ENCODE measurements around the gene ARRDC5.
"Not testable (repeated sequence)": the region's sequence is repeated elsewhere in the genome, so short reads cannot be mapped to it uniquely, and the experiment has no call there.

The ARRDC5 gene

DNA sequence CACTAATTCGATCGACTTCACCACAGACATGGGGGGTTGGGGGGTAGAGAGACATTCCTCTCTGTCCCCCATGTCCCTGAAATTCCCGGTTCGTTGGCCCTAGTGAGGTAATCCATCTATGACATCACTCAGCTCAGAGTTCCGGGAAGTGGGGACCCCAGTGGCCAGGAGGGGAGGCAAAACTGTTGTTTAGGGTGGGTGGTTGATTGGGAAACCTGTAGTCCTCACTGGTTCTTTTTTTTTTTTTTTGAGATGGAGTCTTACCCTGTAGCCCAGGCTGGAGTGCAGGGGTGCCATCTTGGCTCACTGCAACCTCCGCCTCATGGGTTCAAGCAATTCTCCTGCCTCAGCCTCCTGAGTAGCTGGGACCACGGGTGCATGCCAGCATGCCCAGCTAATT is at the start of gene ARRDC5:
TSS of gene ARRDC5 (minus strand) at position 101 of the 400 bp plus-strand sequence. CDS start at position 30, 71 bp downstream.
- DNase-seq (ENCODE audit: low spot score) = no peak

DNA sequence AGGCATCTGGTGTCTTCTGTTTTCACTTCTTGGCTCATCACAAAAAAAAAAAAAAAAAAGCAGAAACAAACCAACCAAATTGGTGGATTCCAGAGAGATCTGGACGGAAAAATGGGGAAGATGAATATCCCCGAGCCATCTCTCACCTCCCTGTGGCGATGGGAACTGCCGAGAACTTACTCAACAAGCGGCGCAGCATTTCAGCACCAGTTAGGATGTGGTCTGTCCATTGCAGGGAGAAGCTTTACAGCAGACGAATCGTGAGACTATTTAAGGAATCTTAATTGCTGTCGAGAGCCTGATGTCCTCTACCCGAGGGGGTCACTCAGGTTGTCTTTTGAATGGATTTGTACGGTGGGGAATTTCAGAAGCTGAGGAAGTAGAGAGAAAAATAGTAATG is 49.0 kb upstream of the ARRDC5 start:
- no peak for DNase-seq (ENCODE audit: low spot score)

DNA sequence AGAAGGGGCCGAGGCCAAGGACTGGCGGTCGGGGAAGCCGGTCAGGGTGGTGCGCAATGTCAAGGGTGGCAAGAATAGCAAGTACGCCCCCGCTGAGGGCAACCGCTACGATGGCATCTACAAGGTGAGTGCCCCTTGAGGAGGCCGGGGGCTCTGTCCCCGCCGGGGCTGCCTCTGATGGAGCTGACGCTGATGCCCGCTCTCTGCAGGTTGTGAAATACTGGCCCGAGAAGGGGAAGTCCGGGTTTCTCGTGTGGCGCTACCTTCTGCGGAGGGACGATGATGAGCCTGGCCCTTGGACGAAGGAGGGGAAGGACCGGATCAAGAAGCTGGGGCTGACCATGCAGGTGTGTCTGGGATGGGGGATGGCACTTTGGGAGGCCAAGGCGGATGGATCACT is 48.0 kb upstream of the ARRDC5 start:
- not testable (repeated sequence) for DNase-seq (ENCODE audit: low spot score)

DNA sequence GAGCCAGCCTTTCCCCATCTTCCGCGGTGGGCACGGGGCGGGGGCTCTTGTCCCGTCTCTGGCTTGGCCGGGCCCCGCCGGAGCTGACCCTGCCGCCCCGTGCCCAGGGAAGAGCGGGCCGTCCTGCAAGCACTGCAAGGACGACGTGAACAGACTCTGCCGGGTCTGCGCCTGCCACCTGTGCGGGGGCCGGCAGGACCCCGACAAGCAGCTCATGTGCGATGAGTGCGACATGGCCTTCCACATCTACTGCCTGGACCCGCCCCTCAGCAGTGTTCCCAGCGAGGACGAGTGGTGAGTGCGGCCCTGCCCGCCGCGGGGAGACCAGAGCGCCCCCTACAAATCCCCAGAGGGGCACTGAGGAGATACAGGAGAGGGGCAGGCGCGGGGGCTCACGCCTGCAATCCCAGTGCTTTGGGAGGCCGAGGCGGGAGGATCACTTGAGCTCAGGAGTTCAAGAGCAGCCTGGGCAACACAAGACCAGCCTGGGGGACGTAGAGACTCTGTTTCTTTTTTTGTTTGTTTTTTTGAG is 39.0 kb upstream of the ARRDC5 start:
- not testable (repeated sequence) for DNase-seq (ENCODE audit: low spot score)

DNA sequence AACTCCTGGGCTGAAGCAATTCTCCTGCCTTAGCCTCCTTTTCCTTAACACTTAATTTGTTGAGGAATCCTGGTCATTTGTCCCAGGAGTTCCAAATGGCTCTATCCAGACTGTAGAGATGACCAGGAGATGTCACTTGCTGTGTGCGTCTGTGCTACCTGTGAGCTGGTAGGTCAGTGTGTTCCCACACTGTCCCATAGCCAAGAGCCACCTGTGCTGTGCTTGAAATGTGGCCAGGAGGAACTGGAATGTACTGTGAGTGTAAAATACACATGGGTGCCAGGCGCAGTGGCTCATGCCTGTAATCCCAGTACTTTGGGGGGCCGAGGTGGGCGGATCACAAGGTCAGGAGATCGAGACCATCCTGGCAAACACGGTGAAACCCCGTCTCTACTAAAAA is 36.8 kb upstream of the ARRDC5 start:
- DNase-seq (ENCODE audit: low spot score) = no peak

DNA sequence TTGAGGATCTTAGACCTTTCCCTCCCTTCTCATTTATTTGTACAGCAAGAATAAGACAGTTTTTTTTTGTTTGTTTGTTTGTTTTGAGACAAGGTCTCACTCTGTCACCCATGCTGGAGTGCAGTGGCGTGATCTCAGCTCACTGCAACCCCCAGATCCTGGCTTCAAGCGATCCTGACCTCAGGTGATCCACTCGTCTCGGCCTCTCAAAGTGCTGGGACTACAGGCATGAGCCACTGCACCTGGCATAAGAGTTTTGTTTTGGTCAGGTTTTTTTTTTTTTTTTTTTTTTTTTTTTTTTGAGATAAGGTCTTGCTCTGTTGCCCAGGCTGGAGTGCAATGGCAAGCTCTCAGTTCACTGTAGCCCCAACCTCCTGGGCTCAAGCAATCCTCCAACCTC is 35.8 kb upstream of the ARRDC5 start:
- not testable (repeated sequence) for DNase-seq (ENCODE audit: low spot score)

DNA sequence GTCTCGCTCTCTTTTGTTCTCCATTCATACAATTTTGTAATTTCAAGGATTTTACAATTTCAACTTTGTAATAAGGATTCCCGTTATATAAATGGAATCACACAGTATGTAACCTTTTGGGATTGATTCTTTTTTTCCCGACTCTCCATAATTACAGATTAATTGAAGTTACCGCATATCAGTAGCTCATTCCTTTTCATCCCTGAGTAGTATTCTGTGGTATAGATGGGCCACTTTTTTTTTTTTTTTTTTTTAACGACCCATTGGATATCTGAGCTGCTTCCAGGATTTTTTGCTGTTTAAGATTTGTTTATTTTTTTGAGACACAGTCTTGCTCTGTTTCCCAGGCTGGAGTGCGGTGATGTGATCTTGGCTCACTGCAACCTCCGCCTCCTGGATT is 34.4 kb upstream of the ARRDC5 start:
- no peak for DNase-seq (ENCODE audit: low spot score)

DNA sequence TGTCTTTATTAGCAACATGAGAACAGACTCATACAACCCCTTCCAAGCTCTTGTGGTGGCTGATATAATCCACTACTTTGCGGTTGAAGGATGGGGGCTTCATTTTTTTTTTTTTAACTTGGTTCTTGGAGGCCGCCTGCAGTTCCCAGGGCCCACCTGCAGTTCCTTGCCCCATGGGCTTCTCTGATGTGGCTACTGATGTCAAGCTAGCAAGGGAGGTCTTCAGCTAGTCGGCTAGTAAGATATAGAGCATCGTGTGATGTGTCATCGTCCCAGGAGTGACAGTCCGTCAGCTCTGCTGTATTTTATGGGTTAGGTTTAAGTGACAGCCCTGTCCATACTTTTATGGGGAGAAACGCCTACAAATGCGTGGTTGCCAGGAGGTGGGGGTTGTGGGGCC is 32.7 kb upstream of the ARRDC5 start:
- no peak for DNase-seq (ENCODE audit: low spot score)

DNA sequence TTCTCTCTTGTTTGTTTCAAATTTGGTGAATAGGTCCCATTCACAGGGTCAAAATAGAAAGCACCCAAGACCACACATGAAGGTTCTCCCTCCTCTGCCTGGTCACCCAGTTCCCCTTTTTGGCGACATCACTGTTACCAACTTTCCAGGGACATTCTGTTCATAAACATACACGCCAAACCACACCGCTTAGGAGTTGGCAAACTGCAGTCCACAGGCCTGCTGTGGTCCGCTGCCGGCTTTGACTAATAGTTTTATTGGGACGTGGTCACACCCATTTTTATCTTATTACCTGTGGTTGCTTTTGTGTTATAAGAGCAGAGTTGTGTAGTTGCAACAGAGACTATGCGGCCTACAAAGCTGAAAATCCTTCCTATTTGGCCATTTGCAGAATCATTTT is 30.8 kb upstream of the ARRDC5 start:
- no peak for DNase-seq (ENCODE audit: low spot score)

DNA sequence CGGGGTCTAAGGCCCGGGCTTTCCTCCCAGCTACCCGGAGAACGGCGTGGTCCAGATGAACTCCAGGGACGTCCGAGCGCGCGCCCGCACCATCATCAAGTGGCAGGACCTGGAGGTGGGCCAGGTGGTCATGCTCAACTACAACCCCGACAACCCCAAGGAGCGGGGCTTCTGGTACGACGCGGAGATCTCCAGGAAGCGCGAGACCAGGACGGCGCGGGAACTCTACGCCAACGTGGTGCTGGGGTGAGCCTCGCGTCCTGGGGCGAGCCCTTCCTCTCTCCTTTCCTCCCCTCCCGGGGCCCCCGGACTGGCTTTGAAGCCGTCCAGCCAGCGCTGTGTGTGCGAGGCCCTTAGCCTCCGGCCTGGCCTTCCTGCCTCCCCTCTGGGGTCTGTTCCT is 30.0 kb upstream of the ARRDC5 start:
- DNase-seq (ENCODE audit: low spot score) = no peak

DNA sequence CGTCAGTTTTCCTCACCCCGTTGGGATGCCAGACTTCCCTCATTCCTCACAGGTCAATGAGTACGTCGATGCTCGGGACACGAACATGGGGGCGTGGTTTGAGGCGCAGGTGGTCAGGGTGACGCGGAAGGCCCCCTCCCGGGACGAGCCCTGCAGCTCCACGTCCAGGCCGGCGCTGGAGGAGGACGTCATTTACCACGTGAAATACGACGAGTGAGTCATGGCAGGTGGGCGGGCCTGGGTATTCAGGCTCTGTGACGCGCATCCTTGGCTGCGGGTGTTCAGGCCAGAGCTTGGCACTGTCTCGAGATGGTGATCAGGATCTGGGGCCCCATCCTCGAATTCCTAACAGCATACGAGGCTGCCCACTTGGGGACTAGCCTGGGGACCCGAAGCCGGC is 28.0 kb upstream of the ARRDC5 start:
- DNase-seq (ENCODE audit: low spot score) = no peak

DNA sequence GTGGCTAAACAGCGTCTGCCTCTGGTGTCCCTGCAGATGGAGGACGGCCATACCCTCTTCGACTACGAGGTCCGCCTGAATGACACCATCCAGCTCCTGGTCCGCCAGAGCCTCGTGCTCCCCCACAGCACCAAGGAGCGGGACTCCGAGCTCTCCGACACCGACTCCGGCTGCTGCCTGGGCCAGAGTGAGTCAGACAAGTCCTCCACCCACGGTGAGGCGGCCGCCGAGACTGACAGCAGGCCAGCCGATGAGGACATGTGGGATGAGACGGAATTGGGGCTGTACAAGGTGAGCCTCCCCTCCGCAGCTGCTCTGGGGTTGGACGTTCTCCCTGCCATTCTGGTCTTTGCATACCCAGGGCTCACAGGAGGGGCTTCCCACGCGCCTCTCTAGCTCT is 26.5 kb upstream of the ARRDC5 start:
- DNase-seq (ENCODE audit: low spot score) = no peak

DNA sequence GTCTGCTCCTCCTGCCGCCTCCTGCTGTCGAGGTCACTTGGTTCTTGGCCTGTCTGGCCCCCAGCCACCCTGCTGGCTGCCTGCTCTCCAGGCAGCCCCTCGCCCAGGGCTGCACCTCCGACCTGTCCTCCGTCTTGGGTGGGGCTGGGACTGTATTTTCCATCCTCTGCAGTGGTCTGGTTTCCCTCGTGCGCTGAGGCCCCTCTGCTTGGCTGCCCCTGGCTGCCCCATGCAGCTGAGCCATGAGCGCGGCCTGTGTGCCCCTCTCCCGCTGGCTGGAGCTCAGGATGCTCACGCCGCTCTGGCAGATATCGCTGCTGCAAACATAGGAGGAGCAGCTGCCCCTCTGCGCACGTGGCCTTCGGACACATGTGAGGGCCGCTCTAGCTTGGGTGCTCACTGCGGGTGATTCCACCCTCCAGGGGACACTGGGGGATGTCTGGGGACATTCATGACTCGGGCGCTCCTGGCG is 20.6 kb upstream of the ARRDC5 start:
- DNase-seq (ENCODE audit: low spot score) = no peak

DNA sequence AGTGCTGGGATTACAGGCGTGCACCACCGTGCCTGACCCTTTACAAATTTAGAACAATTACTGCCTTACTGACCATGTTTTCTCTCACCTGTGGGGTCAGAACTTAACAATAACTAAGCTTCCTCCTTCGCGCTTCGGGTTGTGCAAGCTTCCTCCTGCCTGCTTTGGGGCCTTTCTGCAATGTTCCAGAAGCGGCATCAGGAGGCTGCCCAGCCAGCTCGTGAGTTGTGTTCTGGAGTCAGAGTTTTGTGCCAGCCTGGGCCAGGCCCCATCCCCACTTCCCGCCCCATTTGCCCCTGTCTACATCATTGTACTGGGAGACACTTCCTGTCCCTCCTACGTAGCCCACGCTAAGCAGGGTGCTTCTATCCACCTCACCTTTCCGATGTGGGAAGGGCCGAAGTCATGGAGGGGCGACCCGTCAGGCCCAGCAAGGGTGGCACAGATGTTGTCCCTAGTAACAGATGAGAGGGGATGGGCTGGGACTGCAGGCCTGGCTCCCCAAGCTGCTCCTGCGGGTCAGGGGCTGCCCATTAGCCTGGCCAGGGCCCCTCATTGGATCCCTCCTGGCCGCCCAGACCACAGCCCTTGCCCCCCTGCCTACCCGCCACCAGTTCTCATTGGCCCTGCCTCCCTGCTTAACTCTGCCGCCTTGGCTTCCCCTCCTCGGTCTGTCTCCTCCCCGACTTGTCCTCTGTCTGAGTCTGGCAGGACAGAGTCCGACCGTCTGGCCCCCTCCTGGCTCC is 20.0 kb upstream of the ARRDC5 start:
- DNase-seq (ENCODE audit: low spot score) = no peak

DNA sequence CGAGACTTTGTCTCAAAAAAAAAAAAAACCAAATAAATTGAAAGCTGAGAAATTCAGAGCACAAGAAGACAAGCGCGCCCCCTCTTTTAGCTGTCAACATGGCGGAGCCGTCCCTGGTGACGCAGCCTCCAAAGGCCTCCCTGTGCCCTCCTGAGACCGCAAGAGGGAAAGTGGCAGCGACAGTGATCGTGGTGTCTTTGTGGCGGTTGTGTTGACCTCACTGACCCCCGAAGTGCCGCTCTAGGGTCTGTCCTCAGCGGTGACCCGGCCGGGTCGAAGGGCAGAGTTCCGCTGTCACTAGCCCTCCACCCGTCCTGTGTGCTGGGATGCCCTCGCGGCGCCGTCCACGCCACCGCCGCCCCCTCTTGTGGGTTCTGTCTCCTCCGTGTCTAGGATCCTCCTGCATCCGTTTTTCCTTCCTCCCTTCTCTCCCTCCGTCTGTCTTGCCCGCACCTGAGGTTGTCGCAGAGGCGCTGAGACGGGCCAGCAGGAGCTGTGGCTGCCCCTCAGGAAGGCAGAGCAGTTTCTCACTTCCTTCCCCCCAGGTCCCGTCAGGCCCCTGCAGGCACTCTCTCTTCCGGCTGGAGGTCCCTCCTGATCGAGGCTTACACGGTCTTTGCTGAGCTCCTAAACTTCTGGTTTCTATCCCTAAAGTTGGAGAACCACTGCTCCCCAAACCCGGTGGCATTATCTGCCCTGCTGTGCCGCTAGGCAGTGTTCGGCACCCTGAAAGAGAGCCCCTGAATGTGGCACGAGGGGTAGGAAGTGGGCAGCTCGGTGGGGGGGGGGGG is 13.8 kb upstream of the ARRDC5 start:
- no peak for DNase-seq (ENCODE audit: low spot score)

DNA sequence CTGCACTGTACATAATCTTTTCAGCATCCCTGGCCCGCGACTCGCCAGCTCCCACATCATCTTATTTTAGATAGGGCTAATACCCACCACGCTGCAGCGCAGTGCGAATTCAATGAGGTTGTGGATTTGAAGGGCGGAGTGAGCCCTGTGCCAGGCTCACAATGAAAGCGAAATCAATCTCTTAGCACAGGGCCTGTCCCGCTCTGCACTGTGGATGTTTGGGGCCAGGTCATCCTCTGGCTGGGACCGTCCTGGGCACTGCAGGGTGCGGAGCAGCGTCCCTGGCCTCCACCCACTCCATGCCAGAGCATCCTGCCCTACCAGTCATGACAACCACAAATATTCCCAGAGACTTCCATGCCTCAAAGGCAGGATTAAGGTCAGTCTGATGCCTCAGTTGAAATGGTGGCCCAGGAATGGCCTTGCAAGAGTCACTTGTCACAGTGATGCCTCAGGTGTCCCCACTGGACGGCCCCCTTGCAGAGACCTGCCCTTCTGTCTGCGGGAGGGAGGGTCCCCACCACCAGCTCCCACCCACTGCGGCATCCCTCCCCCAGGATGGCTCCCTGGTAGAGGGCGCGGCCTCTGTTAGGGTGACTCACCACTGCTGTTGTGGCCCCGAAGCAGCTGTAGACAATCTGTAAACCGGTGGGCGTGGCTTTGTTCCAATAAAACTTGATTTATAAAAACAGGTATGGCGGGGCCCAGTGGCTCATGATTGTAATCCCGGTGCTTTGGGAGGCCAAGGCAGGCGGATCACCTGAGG is 12.2 kb upstream of the ARRDC5 start:
- no peak for DNase-seq (ENCODE audit: low spot score)

DNA sequence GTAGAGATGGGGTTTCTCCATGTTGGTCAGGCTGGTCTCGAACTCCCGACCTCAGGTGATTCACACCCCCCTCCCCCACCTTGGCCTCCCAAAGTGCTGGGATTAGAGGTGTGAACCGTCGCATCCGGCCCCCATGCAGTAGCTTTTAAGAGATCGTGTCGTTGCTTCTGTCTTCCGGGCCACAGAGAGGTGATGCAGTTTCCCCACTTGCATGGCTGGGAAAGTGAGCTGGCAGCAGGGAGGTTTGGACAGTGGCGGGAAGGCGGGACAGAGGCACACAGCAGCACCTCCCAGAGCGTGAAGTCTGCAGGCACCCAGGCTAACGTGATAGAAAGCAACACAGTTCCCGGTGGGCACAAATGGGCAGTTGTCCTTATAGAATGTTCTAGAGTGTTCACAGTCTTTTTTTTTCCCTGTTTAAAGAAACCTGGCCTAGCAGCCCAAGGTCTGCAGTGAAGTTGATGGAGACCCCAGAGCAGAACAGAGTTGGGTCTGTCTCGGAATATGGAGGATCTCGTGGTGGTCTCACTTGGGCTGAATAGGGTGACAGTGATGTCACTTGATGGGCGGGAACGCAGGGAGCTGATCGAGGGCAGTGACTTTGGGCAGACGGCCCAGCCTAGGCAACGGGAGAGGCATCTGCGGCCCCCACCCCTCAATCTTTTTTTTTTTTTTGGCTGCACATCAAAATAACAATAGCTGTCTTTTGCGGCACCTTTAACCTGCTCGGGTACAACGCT is 11.5 kb upstream of the ARRDC5 start:
- no peak for DNase-seq (ENCODE audit: low spot score)

DNA sequence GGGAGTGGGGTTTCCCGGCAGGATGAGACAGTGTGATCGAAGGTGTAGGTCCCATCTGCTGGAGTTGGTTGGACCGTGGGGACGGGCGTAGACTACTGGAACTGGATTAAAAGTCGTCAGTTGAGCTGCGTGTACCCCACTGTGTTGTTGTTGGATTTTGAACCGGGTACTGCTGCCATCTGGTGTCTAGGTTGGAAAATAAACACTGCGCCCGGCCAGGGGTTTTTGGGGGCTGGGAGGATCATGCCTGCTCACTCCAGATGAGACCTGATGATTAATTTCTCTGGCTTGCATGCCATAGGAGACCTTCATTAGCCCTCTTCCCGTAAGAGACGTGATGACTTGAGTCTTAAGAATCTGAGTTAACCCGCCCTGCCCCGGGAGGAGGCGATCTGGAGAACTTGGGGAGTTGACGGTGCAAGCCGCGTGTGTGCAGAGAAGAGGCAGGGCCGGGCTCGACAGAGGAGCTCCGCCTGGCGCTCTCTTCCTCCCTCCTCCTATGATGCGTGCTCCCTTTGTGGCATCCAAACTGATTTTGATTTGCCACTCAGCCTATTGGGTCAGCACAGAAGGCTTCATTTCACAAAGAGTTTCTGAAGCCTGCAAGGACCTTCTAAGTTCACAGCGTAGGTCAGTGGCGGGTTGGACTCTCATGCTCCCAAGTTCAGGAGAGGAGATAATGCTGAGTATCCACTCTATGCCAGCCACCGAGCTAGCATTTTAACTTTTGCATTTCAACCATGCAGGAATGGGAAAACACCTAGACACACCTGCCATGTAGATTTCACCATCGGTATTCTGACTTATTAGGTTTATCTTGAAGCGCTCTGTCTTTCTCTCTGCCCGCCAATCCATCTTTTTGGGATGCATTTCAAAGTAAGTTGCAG is 9.3 kb upstream of the ARRDC5 start:
- DNase-seq (ENCODE audit: low spot score) = peak; percentile 52

DNA sequence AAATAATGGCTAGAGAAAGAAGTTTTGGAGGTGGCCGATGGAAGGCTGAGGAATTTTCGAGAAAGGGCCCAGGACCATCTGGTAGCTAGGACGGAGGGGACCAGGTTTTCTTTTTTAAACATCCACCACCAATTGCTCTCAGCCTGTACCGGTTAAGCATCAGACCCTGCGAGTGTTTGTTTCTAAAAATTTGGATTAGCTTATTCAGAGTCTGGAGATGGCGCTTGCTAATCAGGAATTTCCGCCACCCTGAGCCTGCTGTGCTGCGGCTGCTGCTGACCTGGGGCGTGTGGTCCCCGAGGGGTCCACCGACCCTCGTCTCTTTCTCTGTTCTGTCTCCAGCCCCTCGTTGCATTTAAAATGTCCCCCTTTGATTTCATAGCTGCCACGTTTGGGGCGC is 8.6 kb upstream of the ARRDC5 start:
- no peak for DNase-seq (ENCODE audit: low spot score)

DNA sequence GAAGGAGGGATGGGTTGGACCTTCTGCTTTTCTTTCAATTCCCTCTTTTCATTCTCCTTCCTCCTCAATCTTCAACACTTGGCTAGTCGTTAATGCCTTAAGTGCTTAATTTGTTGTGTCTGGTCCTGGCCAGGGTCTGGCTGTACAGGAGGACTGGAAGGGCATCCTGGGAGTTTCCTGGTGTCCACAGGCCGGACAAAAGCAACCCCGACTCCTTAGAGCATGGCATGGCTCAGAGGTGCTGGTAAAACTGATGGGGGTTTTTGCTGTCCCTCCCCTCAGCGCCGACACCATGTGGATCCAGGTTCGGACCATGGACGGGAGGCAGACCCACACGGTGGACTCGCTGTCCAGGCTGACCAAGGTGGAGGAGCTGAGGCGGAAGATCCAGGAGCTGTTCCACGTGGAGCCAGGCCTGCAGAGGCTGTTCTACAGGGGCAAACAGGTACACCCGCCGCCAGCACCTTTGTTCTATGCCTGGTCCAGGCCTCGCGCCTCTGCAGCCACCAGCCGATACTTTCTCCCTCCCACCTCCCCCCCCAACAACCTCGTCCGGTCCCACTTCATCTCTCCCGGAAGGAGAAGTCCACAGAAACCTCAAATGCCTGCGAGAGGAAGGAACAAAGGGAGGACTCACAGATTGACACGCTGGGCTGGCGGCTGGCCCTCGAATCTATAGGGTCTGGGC is 8.0 kb upstream of the ARRDC5 start:
- DNase-seq (ENCODE audit: low spot score) = no peak
